HepG2 (cell line): Measurements from ENCODE around the gene CIAO2B. TPM values are rescaled to one million over a fixed set of nuclear protein-coding genes. Genes with fewer than 3 reads are reported as not detected.

Source experiments
- AGO2 ChIP-seq: fragments of 200-400 bp; formaldehyde crosslinking; optimal IDR thresholded peaks from 2 replicates; pipeline ENCODE3; 2017; ENCODE audit warnings: mild to moderate bottlenecking, low read depth, low read length, moderate library complexity
- FOXK2 ChIP-seq: fragments of 450-650 bp; IDR thresholded peaks from 2 replicates; pipeline ENCODE4 v1.6.1; 2016
- NFKB2 ChIP-seq: sonication (generic); formaldehyde crosslinking; IDR thresholded peaks from 2 replicates; pipeline ENCODE4 v1.4.0; 2020; ENCODE audit warnings: missing genetic modification reagents, borderline replicate concordance
- PLRG1 ChIP-seq: fragments of 450-650 bp; conservative IDR thresholded peaks from 2 replicates; pipeline ENCODE4 v1.6.1; 2016
- POLR2A ChIP-seq, 2 experiments: IDR thresholded peaks; 2 replicates each; pipeline ENCODE4 v1.6.1; 2011; ENCODE audit warnings: low read depth in 2 of 2, low read length in 2 of 2, mild to moderate bottlenecking in 1 of 2, moderate library complexity in 1 of 2; ENCODE audit not compliant: insufficient read depth in 1 of 2
- TBP ChIP-seq: sonication (generic); formaldehyde crosslinking; IDR thresholded peaks from 2 replicates; pipeline ENCODE4 v1.5.0; 2020; ENCODE audit warnings: missing genetic modification reagents
- YEATS4 ChIP-seq: sonication (generic); formaldehyde crosslinking; IDR thresholded peaks from 2 replicates; pipeline ENCODE4 v1.4.0; 2020; ENCODE audit warnings: missing genetic modification reagents, borderline replicate concordance
- ZBTB7B ChIP-seq: sonication (generic); formaldehyde crosslinking; IDR thresholded peaks from 2 replicates; pipeline ENCODE4 v1.4.0; 2020; ENCODE audit warnings: missing genetic modification reagents
- ZMYM2 ChIP-seq: sonication (generic); formaldehyde crosslinking; IDR thresholded peaks from 2 replicates; pipeline ENCODE4 v1.8.0; 2022; ENCODE audit warnings: mild to moderate bottlenecking, missing genetic modification reagents
- ZNF652 ChIP-seq: IDR thresholded peaks from 2 replicates; pipeline ENCODE4 v1.6.1; 2016; ENCODE audit warnings: low read depth, borderline replicate concordance
- ZNF761 ChIP-seq: sonication (generic); formaldehyde crosslinking; conservative IDR thresholded peaks from 2 replicates; pipeline ENCODE4 v1.4.0; 2020; ENCODE audit warnings: mild to moderate bottlenecking, missing genetic modification reagents
- polyA plus RNA-seq, 8 experiments: library from polyadenylated mRNA; depleted of rRNA in 3 of 8; stranded (reverse) in 7 of 8; unstranded in 1 of 8; fragments of >200 nt; fragmentation: Illumina TruSeq in 4 of 8; extraction: Trizol in 4 of 8; gene quantifications; 2 replicates each; pipeline versions ENCODE4 v1.2.1 to v1.2.3, GENCODE V29; 2011 to 2016; ENCODE audit warnings: low read depth in 4 of 8, missing spikeins in 1 of 8, mixed read lengths in 1 of 8; ENCODE audit not compliant: insufficient read depth in 1 of 8
- total RNA-seq, 5 experiments: library from RNA; depleted of rRNA; stranded (reverse); fragments of >200 nt; fragmentation: Illumina TruSeq; extraction: Trizol; gene quantifications; 2 replicates each; pipeline ENCODE4 v1.2.3, GENCODE V29; 2016; ENCODE audit warnings: low read depth in 1 of 5
- TF ChIP-seq, protein P1 (sequence below): sonication (generic); formaldehyde crosslinking; IDR thresholded peaks from 2 replicates; pipeline ENCODE4 v1.9.0; 2021; ENCODE audit warnings: mild to moderate bottlenecking, missing genetic modification reagents
- TF ChIP-seq, protein P2 (sequence below): sonication (generic); formaldehyde crosslinking; IDR thresholded peaks from 2 replicates; pipeline ENCODE4 v1.4.0; 2020; ENCODE audit warnings: mild to moderate bottlenecking, missing genetic modification reagents
- TF ChIP-seq, protein P3 (sequence below): sonication (generic); formaldehyde crosslinking; IDR thresholded peaks from 2 replicates; pipeline ENCODE4 v1.4.0; 2020; ENCODE audit warnings: missing genetic modification reagents, low read depth, mild to moderate bottlenecking, borderline replicate concordance
- TF ChIP-seq, protein P4 (sequence below): sonication (generic); formaldehyde crosslinking; conservative IDR thresholded peaks from 2 replicates; pipeline ENCODE4 v1.8.0; 2022; ENCODE audit warnings: mild to moderate bottlenecking, moderate library complexity, missing genetic modification reagents
- TF ChIP-seq, protein P5 (sequence below): sonication (generic); formaldehyde crosslinking; IDR thresholded peaks from 2 replicates; pipeline ENCODE4 v1.4.0; 2020; ENCODE audit warnings: missing genetic modification reagents, borderline replicate concordance

The CIAO2B gene
- total and polyA plus RNA-seq, 2 of the 13 experiments (the other 11 are each of a cell fraction or from before 2014, with no cell fraction given): 157 to 293 TPM

DNA sequence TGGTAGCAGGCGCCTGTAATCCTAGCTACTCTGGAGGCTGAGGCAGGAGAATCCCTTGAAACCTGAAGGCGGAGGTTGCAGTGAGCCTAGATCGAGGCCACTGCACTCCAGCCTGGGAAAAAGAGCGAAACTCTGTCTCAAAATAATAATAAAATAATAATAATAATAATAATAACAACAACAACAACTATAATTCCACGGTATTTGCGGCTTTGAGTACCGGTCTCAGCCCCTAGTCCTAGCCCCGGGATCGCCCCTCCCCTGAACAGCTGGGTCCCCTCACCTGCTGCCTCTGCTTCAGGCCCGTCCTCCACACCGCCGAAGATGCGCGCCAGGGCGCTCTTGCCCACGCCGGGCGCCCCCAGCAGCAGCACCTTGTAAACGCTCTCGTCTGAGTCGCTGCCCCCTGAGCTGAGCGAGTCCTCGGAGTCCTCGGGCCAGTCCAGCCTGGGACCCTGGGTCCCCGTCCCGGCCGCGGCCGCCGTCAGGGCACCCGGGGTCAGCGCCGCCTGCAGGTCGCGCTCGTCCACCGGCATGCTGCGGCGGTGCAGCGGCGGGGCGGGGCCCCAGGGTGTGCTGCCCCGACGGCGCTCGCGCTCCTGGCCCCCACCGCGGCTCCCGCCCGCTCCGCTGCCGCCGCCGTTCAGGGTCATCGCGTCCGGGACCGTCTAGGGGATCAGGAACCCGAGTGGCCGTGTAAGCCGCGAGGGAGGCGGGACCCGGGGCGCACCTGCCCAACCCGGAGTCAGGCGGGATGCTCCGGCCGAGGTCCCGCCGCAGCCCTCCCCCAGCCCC lies 9.5 kb downstream of the CIAO2B start (continued):
- TF ChIP-seq, protein P1, sequence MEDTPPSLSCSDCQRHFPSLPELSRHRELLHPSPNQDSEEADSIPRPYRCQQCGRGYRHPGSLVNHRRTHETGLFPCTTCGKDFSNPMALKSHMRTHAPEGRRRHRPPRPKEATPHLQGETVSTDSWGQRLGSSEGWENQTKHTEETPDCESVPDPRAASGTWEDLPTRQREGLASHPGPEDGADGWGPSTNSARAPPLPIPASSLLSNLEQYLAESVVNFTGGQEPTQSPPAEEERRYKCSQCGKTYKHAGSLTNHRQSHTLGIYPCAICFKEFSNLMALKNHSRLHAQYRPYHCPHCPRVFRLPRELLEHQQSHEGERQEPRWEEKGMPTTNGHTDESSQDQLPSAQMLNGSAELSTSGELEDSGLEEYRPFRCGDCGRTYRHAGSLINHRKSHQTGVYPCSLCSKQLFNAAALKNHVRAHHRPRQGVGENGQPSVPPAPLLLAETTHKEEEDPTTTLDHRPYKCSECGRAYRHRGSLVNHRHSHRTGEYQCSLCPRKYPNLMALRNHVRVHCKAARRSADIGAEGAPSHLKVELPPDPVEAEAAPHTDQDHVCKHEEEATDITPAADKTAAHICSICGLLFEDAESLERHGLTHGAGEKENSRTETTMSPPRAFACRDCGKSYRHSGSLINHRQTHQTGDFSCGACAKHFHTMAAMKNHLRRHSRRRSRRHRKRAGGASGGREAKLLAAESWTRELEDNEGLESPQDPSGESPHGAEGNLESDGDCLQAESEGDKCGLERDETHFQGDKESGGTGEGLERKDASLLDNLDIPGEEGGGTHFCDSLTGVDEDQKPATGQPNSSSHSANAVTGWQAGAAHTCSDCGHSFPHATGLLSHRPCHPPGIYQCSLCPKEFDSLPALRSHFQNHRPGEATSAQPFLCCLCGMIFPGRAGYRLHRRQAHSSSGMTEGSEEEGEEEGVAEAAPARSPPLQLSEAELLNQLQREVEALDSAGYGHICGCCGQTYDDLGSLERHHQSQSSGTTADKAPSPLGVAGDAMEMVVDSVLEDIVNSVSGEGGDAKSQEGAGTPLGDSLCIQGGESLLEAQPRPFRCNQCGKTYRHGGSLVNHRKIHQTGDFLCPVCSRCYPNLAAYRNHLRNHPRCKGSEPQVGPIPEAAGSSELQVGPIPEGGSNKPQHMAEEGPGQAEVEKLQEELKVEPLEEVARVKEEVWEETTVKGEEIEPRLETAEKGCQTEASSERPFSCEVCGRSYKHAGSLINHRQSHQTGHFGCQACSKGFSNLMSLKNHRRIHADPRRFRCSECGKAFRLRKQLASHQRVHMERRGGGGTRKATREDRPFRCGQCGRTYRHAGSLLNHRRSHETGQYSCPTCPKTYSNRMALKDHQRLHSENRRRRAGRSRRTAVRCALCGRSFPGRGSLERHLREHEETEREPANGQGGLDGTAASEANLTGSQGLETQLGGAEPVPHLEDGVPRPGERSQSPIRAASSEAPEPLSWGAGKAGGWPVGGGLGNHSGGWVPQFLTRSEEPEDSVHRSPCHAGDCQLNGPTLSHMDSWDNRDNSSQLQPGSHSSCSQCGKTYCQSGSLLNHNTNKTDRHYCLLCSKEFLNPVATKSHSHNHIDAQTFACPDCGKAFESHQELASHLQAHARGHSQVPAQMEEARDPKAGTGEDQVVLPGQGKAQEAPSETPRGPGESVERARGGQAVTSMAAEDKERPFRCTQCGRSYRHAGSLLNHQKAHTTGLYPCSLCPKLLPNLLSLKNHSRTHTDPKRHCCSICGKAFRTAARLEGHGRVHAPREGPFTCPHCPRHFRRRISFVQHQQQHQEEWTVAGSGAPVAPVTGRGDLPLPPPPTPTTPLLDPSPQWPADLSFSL: no peak
- TF ChIP-seq NFKB2 (no peak), TBP (CRISPR knock-in tag) (no peak), ZNF761 (CRISPR knock-in tag) (no peak), PLRG1 (no peak), ZBTB7B (CRISPR knock-in tag) (no peak), ZNF652 (no peak), AGO2 (peak; percentile 36), YEATS4 (CRISPR knock-in tag) (peak; percentile 51; the same call in 1 of the 2 replicates), FOXK2 (no peak), ZMYM2 (no peak), POLR2A (IDR thresholded peaks at IDR 0.05; ENCODE audit: insufficient read depth in 1 of 2, low read depth in 2 of 2, low read length in 2 of 2) (no peak)
- TF ChIP-seq, protein P2, sequence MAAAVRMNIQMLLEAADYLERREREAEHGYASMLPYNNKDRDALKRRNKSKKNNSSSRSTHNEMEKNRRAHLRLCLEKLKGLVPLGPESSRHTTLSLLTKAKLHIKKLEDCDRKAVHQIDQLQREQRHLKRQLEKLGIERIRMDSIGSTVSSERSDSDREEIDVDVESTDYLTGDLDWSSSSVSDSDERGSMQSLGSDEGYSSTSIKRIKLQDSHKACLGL (CRISPR knock-in tag): no peak; the same call in 1 of the 2 replicates
- TF ChIP-seq, protein P3, sequence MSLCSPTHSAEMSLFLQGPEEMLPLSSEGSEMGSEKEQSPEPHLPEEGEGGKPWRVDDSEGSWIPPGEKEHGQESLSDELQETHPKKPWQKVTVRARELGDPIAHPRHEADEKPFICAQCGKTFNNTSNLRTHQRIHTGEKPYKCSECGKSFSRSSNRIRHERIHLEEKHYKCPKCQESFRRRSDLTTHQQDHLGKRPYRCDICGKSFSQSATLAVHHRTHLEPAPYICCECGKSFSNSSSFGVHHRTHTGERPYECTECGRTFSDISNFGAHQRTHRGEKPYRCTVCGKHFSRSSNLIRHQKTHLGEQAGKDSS (CRISPR knock-in tag): no peak
- TF ChIP-seq, protein P4, sequence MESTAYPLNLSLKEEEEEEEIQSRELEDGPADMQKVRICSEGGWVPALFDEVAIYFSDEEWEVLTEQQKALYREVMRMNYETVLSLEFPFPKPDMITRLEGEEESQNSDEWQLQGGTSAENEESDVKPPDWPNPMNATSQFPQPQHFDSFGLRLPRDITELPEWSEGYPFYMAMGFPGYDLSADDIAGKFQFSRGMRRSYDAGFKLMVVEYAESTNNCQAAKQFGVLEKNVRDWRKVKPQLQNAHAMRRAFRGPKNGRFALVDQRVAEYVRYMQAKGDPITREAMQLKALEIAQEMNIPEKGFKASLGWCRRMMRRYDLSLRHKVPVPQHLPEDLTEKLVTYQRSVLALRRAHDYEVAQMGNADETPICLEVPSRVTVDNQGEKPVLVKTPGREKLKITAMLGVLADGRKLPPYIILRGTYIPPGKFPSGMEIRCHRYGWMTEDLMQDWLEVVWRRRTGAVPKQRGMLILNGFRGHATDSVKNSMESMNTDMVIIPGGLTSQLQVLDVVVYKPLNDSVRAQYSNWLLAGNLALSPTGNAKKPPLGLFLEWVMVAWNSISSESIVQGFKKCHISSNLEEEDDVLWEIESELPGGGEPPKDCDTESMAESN (CRISPR knock-in tag): no peak
- TF ChIP-seq, protein P5, sequence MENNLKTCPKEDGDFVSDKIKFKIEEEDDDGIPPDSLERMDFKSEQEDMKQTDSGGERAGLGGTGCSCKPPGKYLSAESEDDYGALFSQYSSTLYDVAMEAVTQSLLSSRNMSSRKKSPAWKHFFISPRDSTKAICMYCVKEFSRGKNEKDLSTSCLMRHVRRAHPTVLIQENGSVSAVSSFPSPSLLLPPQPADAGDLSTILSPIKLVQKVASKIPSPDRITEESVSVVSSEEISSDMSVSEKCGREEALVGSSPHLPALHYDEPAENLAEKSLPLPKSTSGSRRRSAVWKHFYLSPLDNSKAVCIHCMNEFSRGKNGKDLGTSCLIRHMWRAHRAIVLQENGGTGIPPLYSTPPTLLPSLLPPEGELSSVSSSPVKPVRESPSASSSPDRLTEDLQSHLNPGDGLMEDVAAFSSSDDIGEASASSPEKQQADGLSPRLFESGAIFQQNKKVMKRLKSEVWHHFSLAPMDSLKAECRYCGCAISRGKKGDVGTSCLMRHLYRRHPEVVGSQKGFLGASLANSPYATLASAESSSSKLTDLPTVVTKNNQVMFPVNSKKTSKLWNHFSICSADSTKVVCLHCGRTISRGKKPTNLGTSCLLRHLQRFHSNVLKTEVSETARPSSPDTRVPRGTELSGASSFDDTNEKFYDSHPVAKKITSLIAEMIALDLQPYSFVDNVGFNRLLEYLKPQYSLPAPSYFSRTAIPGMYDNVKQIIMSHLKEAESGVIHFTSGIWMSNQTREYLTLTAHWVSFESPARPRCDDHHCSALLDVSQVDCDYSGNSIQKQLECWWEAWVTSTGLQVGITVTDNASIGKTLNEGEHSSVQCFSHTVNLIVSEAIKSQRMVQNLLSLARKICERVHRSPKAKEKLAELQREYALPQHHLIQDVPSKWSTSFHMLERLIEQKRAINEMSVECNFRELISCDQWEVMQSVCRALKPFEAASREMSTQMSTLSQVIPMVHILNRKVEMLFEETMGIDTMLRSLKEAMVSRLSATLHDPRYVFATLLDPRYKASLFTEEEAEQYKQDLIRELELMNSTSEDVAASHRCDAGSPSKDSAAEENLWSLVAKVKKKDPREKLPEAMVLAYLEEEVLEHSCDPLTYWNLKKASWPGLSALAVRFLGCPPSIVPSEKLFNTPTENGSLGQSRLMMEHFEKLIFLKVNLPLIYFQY: no peak
